GM21737 (cell line): ENCODE data around the gene GPC3.

Source experiments
- ATAC-seq: cut with Tn5 transposase; IDR thresholded peaks from one replicate; pipeline ENCODE4 v1.9.1; 2021; ENCODE audit warnings: mild to moderate bottlenecking, moderate library complexity; ENCODE audit not compliant: unreplicated experiment

The GPC3 gene

DNA sequence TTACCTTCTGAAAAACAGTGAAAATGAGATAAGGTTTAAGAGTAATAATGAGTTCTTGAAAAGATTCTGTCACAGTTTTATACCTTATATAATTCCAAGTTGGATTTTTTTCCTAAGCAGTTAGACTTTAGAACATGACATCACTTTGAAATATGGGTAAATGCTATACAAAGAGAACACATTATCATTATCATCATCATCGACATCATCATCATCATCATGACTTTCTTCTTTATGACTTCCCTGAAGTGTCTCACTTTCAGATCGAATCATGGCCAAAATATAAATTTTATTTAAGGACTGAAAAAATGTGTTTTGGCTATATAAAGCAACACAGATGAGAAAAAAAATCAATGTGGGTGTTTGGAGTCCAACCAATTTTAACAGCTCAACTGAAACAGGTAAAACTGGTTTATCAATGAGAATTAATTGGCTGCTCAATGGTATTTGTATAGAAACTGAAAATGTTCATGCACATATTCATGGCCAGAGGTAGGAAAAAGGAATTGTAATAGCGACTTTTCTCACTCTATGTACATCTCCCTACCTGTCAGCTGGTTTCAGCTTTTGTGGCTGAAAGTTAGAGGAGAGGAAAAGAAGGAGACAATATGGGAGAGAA lies 327.0 kb downstream of the GPC3 start:
- ATAC-seq: no peak

DNA sequence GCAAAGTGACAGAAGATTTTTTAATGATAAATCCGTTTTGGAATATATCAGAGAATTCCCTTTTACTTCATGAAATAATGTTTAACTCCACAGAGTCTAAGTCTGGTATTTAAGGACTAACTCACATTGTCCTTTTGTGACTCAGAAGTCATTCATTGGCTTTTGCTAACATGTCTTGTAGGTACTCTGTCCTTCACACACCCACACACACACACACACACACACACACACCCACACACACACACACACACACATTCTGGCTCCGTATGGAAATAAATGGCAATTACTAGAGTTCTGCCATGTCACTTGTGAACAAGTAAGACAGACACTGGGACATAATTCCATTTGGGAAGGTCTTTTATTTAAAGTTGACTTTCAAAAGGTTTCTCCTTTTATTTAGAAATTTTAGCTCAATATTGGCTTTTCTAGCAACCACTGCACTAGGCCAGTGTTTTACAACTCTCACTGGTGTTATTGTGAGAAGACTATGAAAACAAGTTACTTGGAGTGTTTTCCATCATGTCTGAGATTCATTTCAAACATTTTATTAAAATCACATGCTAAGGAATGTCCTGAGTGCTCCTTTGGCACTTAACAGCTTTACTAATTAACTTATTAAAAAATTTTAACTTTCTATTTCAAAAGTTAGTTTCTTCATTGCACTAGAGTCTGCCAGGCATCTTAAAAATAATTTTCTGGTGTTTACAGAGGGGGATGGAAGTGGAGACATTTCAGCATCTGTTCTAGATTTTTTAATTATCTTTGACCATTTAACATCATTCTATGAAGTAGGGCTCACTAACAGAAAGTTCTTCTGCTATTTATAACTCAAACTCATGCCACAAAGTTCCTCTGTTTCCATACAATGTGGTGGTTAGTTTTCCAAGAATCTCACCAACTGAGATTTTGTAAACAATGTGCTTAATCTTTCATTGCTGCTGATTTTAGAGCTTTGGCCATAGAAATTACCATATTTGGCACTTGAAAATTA lies 329.8 kb downstream of the GPC3 start:
- ATAC-seq: no peak

GRCh38 chrX:133654811-133655210 lies 330.6 kb downstream of the GPC3 start:
- no peak for ATAC-seq

- ATAC-seq: no peak
These were observed 332.0 kb downstream of the GPC3 start for GRCh38 chrX:133653358-133653757.

DNA sequence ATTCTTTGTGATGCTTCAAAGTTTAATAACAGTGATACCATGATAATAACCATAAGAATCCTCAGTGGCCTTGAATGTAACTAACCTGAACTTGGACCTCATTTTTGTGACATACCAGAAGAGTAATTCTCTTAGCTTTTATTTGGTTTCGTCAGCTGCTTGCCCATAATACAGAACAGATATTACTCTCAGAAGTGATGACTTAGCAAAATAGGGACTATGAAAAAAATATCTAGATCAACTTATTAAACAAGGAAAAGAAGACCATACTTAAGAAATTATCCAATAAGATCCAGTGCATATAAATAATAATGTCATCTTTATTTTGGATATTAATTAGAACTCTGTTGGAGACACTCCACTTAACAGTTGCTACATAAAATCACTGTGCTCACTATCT lies 333.2 kb downstream of the GPC3 start:
- ATAC-seq: no peak

- no peak for ATAC-seq
These were observed 335.2 kb downstream of the GPC3 start for GRCh38 chrX:133650239-133650638.

GRCh38 chrX:133649651-133650050 lies 335.7 kb downstream of the GPC3 start:
- no peak for ATAC-seq

DNA sequence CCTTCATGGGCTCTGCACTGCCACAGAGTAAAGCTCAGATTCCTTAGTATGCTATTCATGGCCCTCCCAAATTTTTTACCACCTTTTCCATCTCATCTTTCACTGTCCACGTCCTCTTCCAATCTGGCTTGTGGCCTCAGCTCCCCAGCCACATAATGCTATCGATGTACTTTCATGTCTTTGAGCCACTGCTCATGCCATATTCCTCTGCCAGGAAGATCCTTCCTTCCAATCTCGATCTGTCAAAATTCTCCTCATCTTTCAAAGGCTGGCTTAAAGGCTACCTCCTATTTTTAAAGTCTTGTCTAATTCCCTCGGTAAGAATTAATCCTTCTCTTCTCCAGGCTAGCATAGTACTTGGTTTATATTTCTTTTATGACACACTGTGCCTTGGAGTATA lies 336.8 kb downstream of the GPC3 start:
- no peak for ATAC-seq

DNA sequence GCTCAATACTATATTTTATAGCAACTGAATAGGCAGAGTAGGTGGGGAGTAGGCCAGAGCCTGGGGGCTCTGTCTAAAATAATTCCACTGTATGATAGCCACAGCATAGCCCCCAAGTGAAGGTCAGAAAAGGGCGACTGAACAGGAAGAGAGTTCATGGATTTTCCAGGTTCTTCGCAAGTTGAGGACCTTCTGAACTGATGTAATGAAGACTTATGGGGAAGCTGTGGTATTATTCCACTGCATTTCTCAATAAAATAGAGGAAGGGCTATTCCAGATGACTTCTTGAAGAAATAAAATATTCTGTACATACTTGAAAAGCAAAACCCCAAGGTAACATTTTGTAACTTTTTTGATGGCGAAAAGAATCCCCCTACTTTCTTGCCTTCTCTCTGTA lies 338.7 kb downstream of the GPC3 start:
- no peak for ATAC-seq

DNA sequence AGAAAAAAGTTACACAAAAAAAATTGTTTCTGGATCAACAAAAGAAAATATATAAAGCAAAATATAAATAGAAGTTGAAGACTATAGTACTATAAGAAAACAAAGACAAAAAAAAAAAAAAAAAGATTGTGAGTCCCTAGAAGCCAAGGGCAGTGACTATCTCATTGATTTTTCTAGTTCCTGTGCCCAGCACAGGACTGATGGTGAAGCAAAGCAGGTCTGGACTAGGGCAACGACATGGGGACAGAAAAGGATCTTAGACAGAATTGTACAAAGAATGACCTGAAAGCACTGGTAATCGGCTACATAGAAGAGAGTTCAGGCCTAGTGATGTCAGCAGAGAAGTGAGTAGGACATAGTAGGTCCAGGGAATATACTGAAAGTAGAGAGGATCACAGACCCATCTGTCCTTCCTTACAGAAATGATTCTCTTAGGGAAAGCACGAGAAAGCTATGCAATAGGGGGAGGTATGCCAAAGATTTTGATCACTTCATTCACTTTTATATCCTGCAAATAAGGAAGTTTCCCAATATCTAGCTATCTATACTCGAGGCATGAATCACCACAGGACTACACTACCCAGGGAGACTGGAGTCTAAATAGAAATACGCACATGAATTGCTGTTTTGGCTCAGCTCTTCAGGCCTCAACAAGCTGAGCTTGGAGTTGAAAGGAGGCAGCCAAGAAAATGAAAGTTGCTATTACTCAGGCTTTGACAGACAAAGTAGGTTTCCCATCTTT lies 339.2 kb downstream of the GPC3 start:
- no peak for ATAC-seq

GRCh38 chrX:133645256-133645655 lies 340.1 kb downstream of the GPC3 start:
- ATAC-seq: no peak

- no peak for ATAC-seq
These were observed 345.0 kb downstream of the GPC3 start for GRCh38 chrX:133640161-133641015.

DNA sequence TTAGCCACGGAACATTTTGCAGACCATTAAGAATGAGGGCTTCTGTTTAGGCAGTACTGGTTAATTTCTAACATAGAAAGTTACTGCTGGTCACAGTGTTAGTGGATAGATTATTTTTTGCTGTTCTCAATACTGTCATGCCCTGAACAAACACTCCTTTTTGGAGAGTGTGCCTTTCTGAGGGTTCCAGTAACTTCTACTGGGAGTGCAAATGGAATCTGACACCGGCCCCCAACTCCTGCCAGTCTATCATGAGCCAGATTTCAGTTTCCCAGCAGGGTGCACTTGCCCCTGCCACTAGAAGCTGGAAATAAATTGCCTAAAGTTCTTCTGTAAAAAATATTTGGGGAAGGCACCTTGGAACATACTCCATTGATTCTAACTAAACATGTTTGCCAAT lies 345.7 kb downstream of the GPC3 start:
- ATAC-seq: no peak

DNA sequence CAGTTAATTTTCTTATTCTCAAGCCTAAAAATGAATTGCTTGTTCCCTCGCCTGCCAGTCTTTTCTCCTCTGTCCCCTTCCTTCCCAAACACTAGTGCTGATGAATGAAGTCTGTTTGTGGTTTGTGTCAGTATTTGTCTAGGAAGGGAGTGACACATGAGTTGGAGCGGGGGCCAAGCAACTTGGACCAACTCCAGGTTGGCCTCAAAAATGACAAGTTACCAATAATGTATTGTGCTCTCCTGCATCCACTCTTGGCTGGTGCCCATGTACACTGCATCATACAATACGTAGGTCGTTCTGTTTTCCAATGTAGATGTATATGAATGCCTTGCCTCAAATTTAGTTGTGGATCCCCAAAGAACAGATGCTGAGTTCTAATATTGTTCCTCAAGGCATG lies 347.1 kb downstream of the GPC3 start:
- no peak for ATAC-seq

DNA sequence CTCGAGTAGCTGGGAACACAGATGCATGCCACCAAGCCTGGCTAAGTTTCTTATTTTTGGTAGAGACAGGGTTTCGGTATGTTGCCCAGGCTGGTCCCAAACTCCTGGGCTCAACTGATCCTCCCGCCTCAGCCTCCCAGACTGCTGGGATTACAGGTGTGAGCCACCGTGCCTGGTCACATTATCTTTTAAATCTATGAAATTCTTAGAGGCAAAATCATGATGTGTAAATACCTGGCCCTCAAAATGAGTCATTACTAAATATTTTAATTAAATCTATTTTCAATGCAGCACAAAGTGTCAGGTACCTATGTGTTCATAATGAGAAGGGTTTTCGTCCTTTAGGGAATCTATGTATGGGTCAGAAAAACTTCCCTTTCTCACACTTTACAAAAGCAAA lies 347.6 kb downstream of the GPC3 start:
- no peak for ATAC-seq

DNA sequence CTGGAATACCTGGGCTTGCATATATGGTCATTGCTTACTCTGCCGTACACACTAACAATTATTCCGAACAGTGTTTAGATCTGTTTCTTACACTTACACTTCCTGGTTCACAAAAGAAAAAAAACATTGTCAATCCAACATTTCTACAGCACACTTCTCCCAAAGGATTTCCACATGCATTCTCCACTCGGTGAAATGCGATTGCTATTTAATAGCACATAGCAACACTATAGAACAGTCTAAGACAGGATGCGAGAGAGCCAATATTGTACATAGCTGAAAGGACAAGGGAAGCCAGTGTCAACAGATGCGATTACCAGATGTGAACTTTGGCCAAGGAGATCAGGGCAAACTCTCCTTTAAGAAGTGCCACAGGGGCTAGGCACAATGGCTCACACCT lies 349.4 kb downstream of the GPC3 start:
- no peak for ATAC-seq

DNA sequence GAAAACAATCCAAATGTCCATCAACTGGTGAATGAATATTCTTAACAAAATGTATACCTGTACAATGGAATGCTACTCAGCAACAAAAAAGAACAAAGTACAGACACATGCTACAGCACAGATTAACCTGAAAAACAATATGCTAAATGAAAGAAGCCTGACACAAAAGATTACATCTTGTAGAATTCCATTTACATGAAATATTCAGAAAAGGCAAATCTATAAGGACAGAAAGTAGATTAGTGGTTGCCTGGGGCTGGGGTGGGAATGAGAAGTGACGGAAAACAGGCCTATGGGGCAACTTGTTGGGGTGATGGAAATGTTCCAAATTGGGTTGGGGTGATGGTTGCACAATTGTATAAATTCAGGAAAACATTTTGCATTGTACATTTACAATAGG lies 351.0 kb downstream of the GPC3 start:
- no peak for ATAC-seq

GRCh38 chrX:133633950-133634349 lies 351.4 kb downstream of the GPC3 start:
- ATAC-seq: no peak

- no peak for ATAC-seq
These were observed 352.2 kb downstream of the GPC3 start for GRCh38 chrX:133633162-133633561.

GRCh38 chrX:133630362-133630761 lies 355.0 kb downstream of the GPC3 start:
- ATAC-seq: no peak

DNA sequence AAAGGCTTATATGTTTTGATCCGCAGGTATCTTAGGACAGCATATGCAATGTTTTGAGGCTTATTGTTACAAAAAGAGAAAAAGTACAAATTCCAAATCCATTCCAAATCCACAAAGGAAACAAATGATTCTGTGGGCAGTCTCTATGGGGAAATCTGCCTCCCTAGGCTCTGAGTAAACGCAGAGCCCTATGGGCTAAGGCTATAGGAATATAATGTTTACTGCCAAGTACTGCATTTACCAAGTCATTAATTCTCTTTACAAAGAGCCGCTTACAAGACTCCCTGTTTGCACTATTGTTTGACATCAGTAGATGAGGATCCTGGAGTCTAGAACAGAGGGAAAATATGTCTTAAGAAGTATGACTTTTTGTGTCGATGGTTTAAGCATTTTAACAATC lies 357.7 kb downstream of the GPC3 start:
- no peak for ATAC-seq
